WTC11 (cell line): ENCODE results near the gene ZNF10. TPM values are rescaled to one million over a fixed set of nuclear protein-coding genes. Genes with fewer than 3 reads are reported as not detected.

ENCODE experiments used
- ATAC-seq: fragments of 200-7000 bp; cut with Tn5 transposase; 2 replicates; pipeline ENCODE4 v1.10.0; 2021; ENCODE audit warnings: mild to moderate bottlenecking, moderate library complexity
- CTCF ChIA-PET: fragments of 300-600 bp; sonication (Branson Sonifier 250); formaldehyde crosslinking; loops from one replicate; lab custom pipeline; 2021; ENCODE audit warnings: antibody characterized with exemption; lab: Charles Lee
- POLR2A ChIA-PET: fragments of 350-600 bp; sonication (Branson Sonifier 250); formaldehyde crosslinking; loops from one replicate; lab custom pipeline; 2021; ENCODE audit warnings: antibody characterized with exemption; lab: Charles Lee
- DNase-seq: peaks from one replicate; pipeline ENCODE4 v3.0.0; 2021; ENCODE audit warnings: low spot score
- H3K27ac Mint-ChIP-seq: 2 replicates; pipeline ENCODE4 v1.8.0; 2021; ENCODE audit warnings: mixed read lengths
- H3K27me3 Mint-ChIP-seq: 2 replicates; pipeline ENCODE4 v1.8.0; 2021; ENCODE audit warnings: low read depth, mild to moderate bottlenecking, moderate library complexity, mixed read lengths
- H3K36me3 Mint-ChIP-seq: 2 replicates; pipeline ENCODE4 v1.8.0; 2021; ENCODE audit warnings: mixed read lengths
- H3K4me1 Mint-ChIP-seq: 2 replicates; pipeline ENCODE4 v1.8.0; 2022; ENCODE audit warnings: mixed read lengths
- H3K4me3 Mint-ChIP-seq: 2 replicates; pipeline ENCODE4 v1.8.0; 2021; ENCODE audit warnings: mild to moderate bottlenecking, moderate library complexity, mixed read lengths
- H3K9me3 Mint-ChIP-seq: 2 replicates; pipeline ENCODE4 v1.8.0; 2021; ENCODE audit warnings: mixed read lengths
- GTF2I ChIP-seq: fragments of 250-450 bp; sonication (Bioruptor Pico); conservative IDR thresholded peaks from 2 replicates; pipeline ENCODE4 v1.4.0; 2021; ENCODE audit warnings: mild to moderate bottlenecking
- IRF1 ChIP-seq: sonication (generic); formaldehyde crosslinking; IDR thresholded peaks from 2 replicates; pipeline ENCODE4 v1.8.0; 2023; ENCODE audit warnings: missing genetic modification reagents
- MYBL2 ChIP-seq: sonication (generic); formaldehyde crosslinking; IDR thresholded peaks from 2 replicates; pipeline ENCODE4 v1.8.1; 2023; ENCODE audit warnings: mild to moderate bottlenecking, moderate library complexity, missing genetic modification reagents
- NFATC4 ChIP-seq: fragments of 250-450 bp; sonication (Bioruptor Pico); IDR thresholded peaks from 2 replicates; pipeline ENCODE4 v1.9.0; 2021; ENCODE audit warnings: mild to moderate bottlenecking
- NFE2L1 ChIP-seq: sonication (generic); formaldehyde crosslinking; IDR thresholded peaks from 2 replicates; pipeline ENCODE4 v1.8.1; 2023; ENCODE audit warnings: missing genetic modification reagents
- NR2C2 ChIP-seq: sonication (generic); formaldehyde crosslinking; IDR thresholded peaks from 2 replicates; pipeline ENCODE4 v1.8.0; 2022; ENCODE audit warnings: mild to moderate bottlenecking, missing genetic modification reagents
- OVOL2 ChIP-seq: fragments of 250-450 bp; sonication (Bioruptor Pico); IDR thresholded peaks from 2 replicates; pipeline ENCODE4 v1.9.0; 2021; ENCODE audit warnings: mild to moderate bottlenecking, borderline replicate concordance
- SP1 ChIP-seq: sonication (generic); formaldehyde crosslinking; conservative IDR thresholded peaks from 2 replicates; pipeline ENCODE4 v1.8.1; 2022; ENCODE audit warnings: missing genetic modification reagents
- TP53 ChIP-seq: sonication (generic); formaldehyde crosslinking; IDR thresholded peaks from 2 replicates; pipeline ENCODE4 v1.8.1; 2023; ENCODE audit warnings: mild to moderate bottlenecking, missing genetic modification reagents
- ZBTB43 ChIP-seq: sonication (generic); formaldehyde crosslinking; IDR thresholded peaks from 2 replicates; pipeline ENCODE4 v1.8.1; 2023; ENCODE audit warnings: mild to moderate bottlenecking, missing genetic modification reagents
- ZNF219 ChIP-seq: sonication (generic); formaldehyde crosslinking; IDR thresholded peaks from 2 replicates; pipeline ENCODE4 v1.8.0; 2023; ENCODE audit warnings: missing genetic modification reagents, mild to moderate bottlenecking, borderline replicate concordance
- ZNF232 ChIP-seq: sonication (generic); formaldehyde crosslinking; IDR thresholded peaks from 2 replicates; pipeline ENCODE4 v1.8.0; 2022; ENCODE audit warnings: mild to moderate bottlenecking, missing genetic modification reagents
- total RNA-seq: library from RNA; stranded (reverse); gene quantifications from 3 replicates; pipeline ENCODE4 v1.2.3, GENCODE V29; 2021
- TF ChIP-seq, protein P1 (sequence below): fragments of 250-450 bp; sonication (Bioruptor Pico); IDR thresholded peaks from 2 replicates; pipeline ENCODE4 v1.9.0; 2021; ENCODE audit warnings: moderate library complexity, mild to moderate bottlenecking, inconsistent platforms, borderline replicate concordance
- TF ChIP-seq, protein P2 (sequence below): sonication (generic); formaldehyde crosslinking; IDR thresholded peaks from 2 replicates; pipeline ENCODE4 v1.8.0; 2022; ENCODE audit warnings: missing genetic modification reagents
- TF ChIP-seq, protein P3 (sequence below): sonication (generic); formaldehyde crosslinking; IDR thresholded peaks from 2 replicates; pipeline ENCODE4 v1.8.1; 2023; ENCODE audit warnings: mild to moderate bottlenecking, missing genetic modification reagents, borderline replicate concordance
- TF ChIP-seq, protein P4 (sequence below): sonication (generic); formaldehyde crosslinking; IDR thresholded peaks from 2 replicates; pipeline ENCODE4 v1.8.0; 2022; ENCODE audit warnings: mild to moderate bottlenecking, missing genetic modification reagents

Gene ZNF10
- total RNA-seq, 1 experiment from 2014 or later: 10.5 TPM

- no peak for DNase-seq
- POLR2A ChIA-PET: no interaction called here
- no peak for ATAC-seq
- H3K36me3 Mint-ChIP-seq: peaks cover 75% of the 10 kb centered on the region
- H3K9me3 Mint-ChIP-seq: peaks cover 73% of the 10 kb centered on the region
- H3K4me3 Mint-ChIP-seq: no peak overlapping the region
- H3K27ac Mint-ChIP-seq: no peak overlapping the region
- TF ChIP-seq GTF2I (CRISPR knock-in tag): no peak
- TF ChIP-seq TP53 (CRISPR knock-in tag): no peak
- TF ChIP-seq IRF1: no peak
- TF ChIP-seq, protein P1, sequence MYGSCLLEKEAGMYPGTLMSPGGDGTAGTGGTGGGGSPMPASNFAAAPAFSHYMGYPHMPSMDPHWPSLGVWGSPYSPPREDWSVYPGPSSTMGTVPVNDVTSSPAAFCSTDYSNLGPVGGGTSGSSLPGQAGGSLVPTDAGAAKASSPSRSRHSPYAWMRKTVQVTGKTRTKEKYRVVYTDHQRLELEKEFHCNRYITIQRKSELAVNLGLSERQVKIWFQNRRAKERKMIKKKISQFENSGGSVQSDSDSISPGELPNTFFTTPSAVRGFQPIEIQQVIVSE (CRISPR knock-in tag): no peak
- TF ChIP-seq ZBTB43: no peak
- TF ChIP-seq ZNF219 (CRISPR knock-in tag): no peak
- TF ChIP-seq, protein P2, sequence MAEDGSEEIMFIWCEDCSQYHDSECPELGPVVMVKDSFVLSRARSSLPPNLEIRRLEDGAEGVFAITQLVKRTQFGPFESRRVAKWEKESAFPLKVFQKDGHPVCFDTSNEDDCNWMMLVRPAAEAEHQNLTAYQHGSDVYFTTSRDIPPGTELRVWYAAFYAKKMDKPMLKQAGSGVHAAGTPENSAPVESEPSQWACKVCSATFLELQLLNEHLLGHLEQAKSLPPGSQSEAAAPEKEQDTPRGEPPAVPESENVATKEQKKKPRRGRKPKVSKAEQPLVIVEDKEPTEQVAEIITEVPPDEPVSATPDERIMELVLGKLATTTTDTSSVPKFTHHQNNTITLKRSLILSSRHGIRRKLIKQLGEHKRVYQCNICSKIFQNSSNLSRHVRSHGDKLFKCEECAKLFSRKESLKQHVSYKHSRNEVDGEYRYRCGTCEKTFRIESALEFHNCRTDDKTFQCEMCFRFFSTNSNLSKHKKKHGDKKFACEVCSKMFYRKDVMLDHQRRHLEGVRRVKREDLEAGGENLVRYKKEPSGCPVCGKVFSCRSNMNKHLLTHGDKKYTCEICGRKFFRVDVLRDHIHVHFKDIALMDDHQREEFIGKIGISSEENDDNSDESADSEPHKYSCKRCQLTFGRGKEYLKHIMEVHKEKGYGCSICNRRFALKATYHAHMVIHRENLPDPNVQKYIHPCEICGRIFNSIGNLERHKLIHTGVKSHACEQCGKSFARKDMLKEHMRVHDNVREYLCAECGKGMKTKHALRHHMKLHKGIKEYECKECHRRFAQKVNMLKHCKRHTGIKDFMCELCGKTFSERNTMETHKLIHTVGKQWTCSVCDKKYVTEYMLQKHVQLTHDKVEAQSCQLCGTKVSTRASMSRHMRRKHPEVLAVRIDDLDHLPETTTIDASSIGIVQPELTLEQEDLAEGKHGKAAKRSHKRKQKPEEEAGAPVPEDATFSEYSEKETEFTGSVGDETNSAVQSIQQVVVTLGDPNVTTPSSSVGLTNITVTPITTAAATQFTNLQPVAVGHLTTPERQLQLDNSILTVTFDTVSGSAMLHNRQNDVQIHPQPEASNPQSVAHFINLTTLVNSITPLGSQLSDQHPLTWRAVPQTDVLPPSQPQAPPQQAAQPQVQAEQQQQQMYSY (CRISPR knock-in tag): no peak
- TF ChIP-seq, protein P3, sequence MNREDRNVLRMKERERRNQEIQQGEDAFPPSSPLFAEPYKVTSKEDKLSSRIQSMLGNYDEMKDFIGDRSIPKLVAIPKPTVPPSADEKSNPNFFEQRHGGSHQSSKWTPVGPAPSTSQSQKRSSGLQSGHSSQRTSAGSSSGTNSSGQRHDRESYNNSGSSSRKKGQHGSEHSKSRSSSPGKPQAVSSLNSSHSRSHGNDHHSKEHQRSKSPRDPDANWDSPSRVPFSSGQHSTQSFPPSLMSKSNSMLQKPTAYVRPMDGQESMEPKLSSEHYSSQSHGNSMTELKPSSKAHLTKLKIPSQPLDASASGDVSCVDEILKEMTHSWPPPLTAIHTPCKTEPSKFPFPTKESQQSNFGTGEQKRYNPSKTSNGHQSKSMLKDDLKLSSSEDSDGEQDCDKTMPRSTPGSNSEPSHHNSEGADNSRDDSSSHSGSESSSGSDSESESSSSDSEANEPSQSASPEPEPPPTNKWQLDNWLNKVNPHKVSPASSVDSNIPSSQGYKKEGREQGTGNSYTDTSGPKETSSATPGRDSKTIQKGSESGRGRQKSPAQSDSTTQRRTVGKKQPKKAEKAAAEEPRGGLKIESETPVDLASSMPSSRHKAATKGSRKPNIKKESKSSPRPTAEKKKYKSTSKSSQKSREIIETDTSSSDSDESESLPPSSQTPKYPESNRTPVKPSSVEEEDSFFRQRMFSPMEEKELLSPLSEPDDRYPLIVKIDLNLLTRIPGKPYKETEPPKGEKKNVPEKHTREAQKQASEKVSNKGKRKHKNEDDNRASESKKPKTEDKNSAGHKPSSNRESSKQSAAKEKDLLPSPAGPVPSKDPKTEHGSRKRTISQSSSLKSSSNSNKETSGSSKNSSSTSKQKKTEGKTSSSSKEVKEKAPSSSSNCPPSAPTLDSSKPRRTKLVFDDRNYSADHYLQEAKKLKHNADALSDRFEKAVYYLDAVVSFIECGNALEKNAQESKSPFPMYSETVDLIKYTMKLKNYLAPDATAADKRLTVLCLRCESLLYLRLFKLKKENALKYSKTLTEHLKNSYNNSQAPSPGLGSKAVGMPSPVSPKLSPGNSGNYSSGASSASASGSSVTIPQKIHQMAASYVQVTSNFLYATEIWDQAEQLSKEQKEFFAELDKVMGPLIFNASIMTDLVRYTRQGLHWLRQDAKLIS: no peak
- no peak for TF ChIP-seq NFE2L1 (CRISPR knock-in tag)
- TF ChIP-seq, protein P4, sequence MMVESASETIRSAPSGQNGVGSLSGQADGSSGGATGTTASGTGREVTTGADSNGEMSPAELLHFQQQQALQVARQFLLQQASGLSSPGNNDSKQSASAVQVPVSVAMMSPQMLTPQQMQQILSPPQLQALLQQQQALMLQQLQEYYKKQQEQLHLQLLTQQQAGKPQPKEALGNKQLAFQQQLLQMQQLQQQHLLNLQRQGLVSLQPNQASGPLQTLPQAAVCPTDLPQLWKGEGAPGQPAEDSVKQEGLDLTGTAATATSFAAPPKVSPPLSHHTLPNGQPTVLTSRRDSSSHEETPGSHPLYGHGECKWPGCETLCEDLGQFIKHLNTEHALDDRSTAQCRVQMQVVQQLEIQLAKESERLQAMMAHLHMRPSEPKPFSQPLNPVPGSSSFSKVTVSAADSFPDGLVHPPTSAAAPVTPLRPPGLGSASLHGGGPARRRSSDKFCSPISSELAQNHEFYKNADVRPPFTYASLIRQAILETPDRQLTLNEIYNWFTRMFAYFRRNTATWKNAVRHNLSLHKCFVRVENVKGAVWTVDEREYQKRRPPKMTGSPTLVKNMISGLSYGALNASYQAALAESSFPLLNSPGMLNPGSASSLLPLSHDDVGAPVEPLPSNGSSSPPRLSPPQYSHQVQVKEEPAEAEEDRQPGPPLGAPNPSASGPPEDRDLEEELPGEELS (CRISPR knock-in tag): no peak
- no peak for TF ChIP-seq MYBL2 (CRISPR knock-in tag)
- no peak for TF ChIP-seq NFATC4 (CRISPR knock-in tag)
- no peak for TF ChIP-seq SP1 (CRISPR knock-in tag)
- no peak for TF ChIP-seq NR2C2 (CRISPR knock-in tag)
- no peak for TF ChIP-seq ZNF232 (CRISPR knock-in tag)
- no peak for TF ChIP-seq OVOL2 (CRISPR knock-in tag)
- H3K27me3 Mint-ChIP-seq: peaks cover 38% of the 10 kb centered on the region
- no peaks in the 10 kb centered on the region for H3K4me1 Mint-ChIP-seq
- CTCF ChIA-PET: no interaction called here
Measured at GRCh38 chr12:133206390-133206789, 76.0 kb downstream of the ZNF10 start.

Other genes with a start within 250 kb of the ZNF10 start
- 50.2 to 58.7 TPM (median 53.9 TPM) in 3 replicates for gene CHFR, start 243.0 kb upstream of the ZNF10 start, total RNA-seq
- gene ZNF605, start 174.3 kb upstream of the ZNF10 start, total RNA-seq: 15.7 to 21.1 TPM (median 18.3 TPM) in 3 replicates
- 11.9 to 14.6 TPM (median 13.5 TPM) in 3 replicates for gene ZNF26, start 144.3 kb upstream of the ZNF10 start, total RNA-seq
- 26.3 to 28.8 TPM (median 28.3 TPM) in 3 replicates for gene ZNF84, start 93.1 kb upstream of the ZNF10 start, total RNA-seq
- 10.3 to 13.8 TPM (median 12.8 TPM) in 3 replicates for gene ZNF140, start 49.7 kb upstream of the ZNF10 start, total RNA-seq
- 3.4 to 3.8 TPM (median 3.4 TPM) in 3 replicates for gene ZNF891, start 353 bp upstream of the ZNF10 start, total RNA-seq
- 17.3 to 25.3 TPM (median 21.3 TPM) in 3 replicates for gene ZNF268, start 50.9 kb downstream of the ZNF10 start, total RNA-seq
- gene ANHX, start 105.2 kb downstream of the ZNF10 start, total RNA-seq: not detected in 3 replicates